Left renal pelvis (tissue), 4 donors: ENCODE results near the gene ZKSCAN5. TPM values are rescaled to one million over a fixed set of nuclear protein-coding genes. Genes with fewer than 3 reads are reported as not detected.

Experiments
- DNase-seq, 4 donors: peaks; one replicate each; pipeline ENCODE4 v3.0.0-alpha.2; 2013; ENCODE audit warnings: low read depth in 4 of 4, low spot score in 3 of 4
- polyA plus RNA-seq, 4 donors: library from polyadenylated mRNA; unstranded; fragments of 120-200 nt; gene quantifications; one replicate each; pipeline ENCODE4 v1.2.1, GENCODE V29; 2013; ENCODE audit not compliant: insufficient read length in 4 of 4

Gene ZKSCAN5
- polyA plus RNA-seq = 10 to 100 TPM; 14.3 to 16.9 (median 15.0) TPM

- peak; percentile 93 to 98 (median 95) for DNase-seq
These were observed at the start of gene ZKSCAN5 for GRCh38 chr7:99504603-99505323. ZKSCAN5 (plus strand) TSS chr7:99504662; CDS start chr7:99506045, 1,383 bp downstream.

- DNase-seq = no peak
These were observed 48.6 kb upstream of the ZKSCAN5 start for GRCh38 chr7:99455874-99456273.

- DNase-seq = no peak
These were observed 48.2 kb upstream of the ZKSCAN5 start for GRCh38 chr7:99456288-99456687.

GRCh38 chr7:99457050-99457649 is 47.3 kb upstream of the ZKSCAN5 start:
- DNase-seq = no peak

- no peak for DNase-seq
These were observed 46.6 kb upstream of the ZKSCAN5 start for GRCh38 chr7:99457650-99458493.

- DNase-seq = no peak
These were observed 45.4 kb upstream of the ZKSCAN5 start for GRCh38 chr7:99459087-99459486.

- DNase-seq = no peak
These were observed 43.8 kb upstream of the ZKSCAN5 start for GRCh38 chr7:99460651-99461050.

- no peak for DNase-seq
These were observed 43.2 kb upstream of the ZKSCAN5 start for GRCh38 chr7:99461221-99461620.

- no peak for DNase-seq
These were observed 39.1 kb upstream of the ZKSCAN5 start for GRCh38 chr7:99465421-99465768.

GRCh38 chr7:99468336-99468918 is 36.0 kb upstream of the ZKSCAN5 start:
- DNase-seq = no peak

- no peak for DNase-seq
These were observed 34.9 kb upstream of the ZKSCAN5 start for GRCh38 chr7:99469381-99470065.

GRCh38 chr7:99472561-99473314 is 31.7 kb upstream of the ZKSCAN5 start, which contains the start of gene ZNF789:
ZNF789 (plus strand) TSS chr7:99472890; CDS start chr7:99476457, 3,567 bp downstream.
- peak; percentile 81 to 92 (median 88) for DNase-seq

- DNase-seq = peak in 2 of 4 donors; percentile 21 to 22
These were observed 31.2 kb upstream of the ZKSCAN5 start for GRCh38 chr7:99473315-99473596.

- DNase-seq = no peak
These were observed 28.4 kb upstream of the ZKSCAN5 start for GRCh38 chr7:99476107-99476506.

GRCh38 chr7:99478464-99479440 is 25.7 kb upstream of the ZKSCAN5 start:
- no peak for DNase-seq

GRCh38 chr7:99485094-99485493 is 19.4 kb upstream of the ZKSCAN5 start:
- no peak for DNase-seq

GRCh38 chr7:99489235-99489634 is 15.2 kb upstream of the ZKSCAN5 start:
- no peak for DNase-seq

- DNase-seq = no peak
These were observed 13.6 kb upstream of the ZKSCAN5 start for GRCh38 chr7:99490878-99491277.

- DNase-seq = no peak
These were observed 10.6 kb upstream of the ZKSCAN5 start for GRCh38 chr7:99493823-99494222.
